ENCODE results near the gene RAB6B. TPM values are rescaled to one million over a fixed set of nuclear protein-coding genes. Genes with fewer than 3 reads are reported as not detected.

The RAB6B gene
- total RNA-seq, 1 experiment from 2014 or later: 18.0 TPM

GRCh38 chr3:133855772-133856171 lies 39.9 kb downstream of the RAB6B start:
- ChIA-PET CTCF (interaction anchor here (1.3 to 2.0 kb wide), 2 partner anchors 23 to 86 kb away, joined by 3 to 5 read pairs; no protein-coding TSS in a partner anchor), POLR2A (no interaction called here)
- ATAC-seq (no peak), DNase-seq (ENCODE audit: low spot score) (no peak)
- Mint-ChIP-seq H3K27me3 (ENCODE audit: low read depth) (no peaks in the 10 kb centered on the region), H3K4me3 (no peak overlapping the region), H3K36me3 (no peaks in the 10 kb centered on the region), H3K9me3 (no peaks in the 10 kb centered on the region), H3K27ac (no peak overlapping the region), H3K4me1 (peaks cover 27% of the 10 kb centered on the region)
- no peak for TF ChIP-seq TEAD1 (CRISPR knock-in tag; IDR thresholded peaks at IDR 0.05)
- TF ChIP-seq MXD4 (CRISPR knock-in tag; IDR thresholded peaks at IDR 0.05; ENCODE audit: borderline replicate concordance): no peak
- TF ChIP-seq USF1 (CRISPR knock-in tag; IDR thresholded peaks at IDR 0.05): no peak
- TF ChIP-seq SMAD4 (CRISPR knock-in tag; IDR thresholded peaks at IDR 0.05): no peak
- TF ChIP-seq JUN (CRISPR knock-in tag; IDR thresholded peaks at IDR 0.05): no peak
- TF ChIP-seq GRHL2 (CRISPR knock-in tag; IDR thresholded peaks at IDR 0.05; ENCODE audit: insufficient replicate concordance, severe bottlenecking): no peak
- no peak for TF ChIP-seq NR1H2 (CRISPR knock-in tag; IDR thresholded peaks at IDR 0.05)
- TF ChIP-seq ZNF425 (CRISPR knock-in tag; conservative IDR thresholded peaks at IDR 0.05): no peak
- TF ChIP-seq ERG (CRISPR knock-in tag; IDR thresholded peaks at IDR 0.05): no peak
- TF ChIP-seq MLX (CRISPR knock-in tag; IDR thresholded peaks at IDR 0.05): no peak
- no peak for TF ChIP-seq AFF4 (CRISPR knock-in tag; IDR thresholded peaks at IDR 0.05; ENCODE audit: borderline replicate concordance)
- no peak for TF ChIP-seq AR (CRISPR knock-in tag; IDR thresholded peaks at IDR 0.05)
- no peak for TF ChIP-seq RORB (CRISPR knock-in tag; IDR thresholded peaks at IDR 0.05)
- no peak for TF ChIP-seq E2F4 (CRISPR knock-in tag; IDR thresholded peaks at IDR 0.05; ENCODE audit: borderline replicate concordance, low read depth)
- no peak for TF ChIP-seq MAX (CRISPR knock-in tag; IDR thresholded peaks at IDR 0.05)
